ENCODE results near the gene RPA3. TPM values are rescaled to one million over a fixed set of nuclear protein-coding genes. Genes with fewer than 3 reads are reported as not detected.
A peak's percentile ranks its signal among the peaks of the same experiment; 100 is the strongest.

The RPA3 gene
- total RNA-seq, 1 donor from 2014 or later: 33.7 TPM

GRCh38 chr7:7650682-7651206 lies 67.7 kb downstream of the RPA3 start:
- no peak for DNase-seq (ENCODE audit: low read depth)
- TF ChIP-seq CTCF (conservative IDR thresholded peaks at IDR 0.05; ENCODE audit: low read depth, low read length): no peak
- no peak overlapping the region for H3K4me3 ChIP-seq (ENCODE audit: low read depth, low read length)

GRCh38 chr7:7647495-7648036 lies 70.8 kb downstream of the RPA3 start:
- no peak for TF ChIP-seq CTCF (conservative IDR thresholded peaks at IDR 0.05; ENCODE audit: low read depth, low read length)
- no peak for DNase-seq (ENCODE audit: low read depth)

GRCh38 chr7:7642081-7642480 lies 76.3 kb downstream of the RPA3 start:
- no peak for TF ChIP-seq CTCF (conservative IDR thresholded peaks at IDR 0.05; ENCODE audit: low read depth, low read length)
- H3K4me3 ChIP-seq (ENCODE audit: low read depth, low read length): peak overlapping the region; percentile 86
- DNase-seq (ENCODE audit: low read depth): no peak

More at GRCh38 chr7:7647495-7648036, 70.8 kb downstream of the RPA3 start:
- H3K4me3 ChIP-seq (ENCODE audit: low read depth, low read length): no peak overlapping the region

GRCh38 chr7:7641129-7641663 lies 77.2 kb downstream of the RPA3 start:
- no peak for DNase-seq (ENCODE audit: low read depth)
- TF ChIP-seq CTCF (conservative IDR thresholded peaks at IDR 0.05; ENCODE audit: low read depth, low read length): no peak
- peak overlapping the region; percentile 86 for H3K4me3 ChIP-seq (ENCODE audit: low read depth, low read length)

- TF ChIP-seq CTCF (conservative IDR thresholded peaks at IDR 0.05; ENCODE audit: low read depth, low read length): no peak
- peak within 1 kb of the TSS; percentile 86 for H3K4me3 ChIP-seq (ENCODE audit: low read depth, low read length)
- DNase-seq (ENCODE audit: low read depth): peak; percentile 98
Measured at GRCh38 chr7:7640221-7641128, 77.9 kb downstream of the RPA3 start, which contains the start of gene UMAD1. TSS of gene UMAD1 (plus strand) at chr7:7640752. CDS start at chr7:7673372, 32,620 bp downstream.

GRCh38 chr7:7639847-7640220 lies 78.6 kb downstream of the RPA3 start:
- no peak for DNase-seq (ENCODE audit: low read depth)
- TF ChIP-seq CTCF (conservative IDR thresholded peaks at IDR 0.05; ENCODE audit: low read depth, low read length): no peak
- peak overlapping the region; percentile 86 for H3K4me3 ChIP-seq (ENCODE audit: low read depth, low read length)

Data from epithelial cell of proximal tubule (primary cell).